Measurements from ENCODE around the gene BRIX1.
"Not testable (repeated sequence)": the region's sequence is repeated elsewhere in the genome, so short reads cannot be mapped to it uniquely, and the experiment has no call there.

BRIX1 gene

GRCh38 chr5:34967540-34967939 is 52.0 kb downstream of the BRIX1 start:
- no peak for DNase-seq (ENCODE audit: low spot score)

DNA sequence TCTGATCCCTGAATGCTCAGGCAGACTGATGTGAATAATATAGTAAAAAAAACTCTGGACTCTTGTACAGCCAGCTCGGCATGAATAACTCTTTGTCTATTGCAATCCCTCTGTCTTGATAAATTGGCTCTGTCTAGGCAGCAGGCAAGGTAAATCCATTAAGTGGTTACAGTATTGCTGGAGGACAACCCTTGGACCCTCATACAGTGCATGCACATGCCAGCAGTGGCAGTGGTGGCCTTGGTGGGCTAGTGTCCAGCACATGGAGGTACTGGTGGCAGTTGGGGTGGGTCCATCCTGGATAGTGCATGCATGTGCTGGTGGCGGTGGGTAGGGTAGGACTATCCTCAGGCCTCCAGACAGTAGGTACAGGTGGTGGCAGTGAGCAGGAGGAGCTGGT is 52.7 kb downstream of the BRIX1 start:
- no peak for DNase-seq (ENCODE audit: low spot score)

- no peak for DNase-seq (ENCODE audit: low spot score)
These were observed 55.0 kb downstream of the BRIX1 start for GRCh38 chr5:34970552-34970951.

DNA sequence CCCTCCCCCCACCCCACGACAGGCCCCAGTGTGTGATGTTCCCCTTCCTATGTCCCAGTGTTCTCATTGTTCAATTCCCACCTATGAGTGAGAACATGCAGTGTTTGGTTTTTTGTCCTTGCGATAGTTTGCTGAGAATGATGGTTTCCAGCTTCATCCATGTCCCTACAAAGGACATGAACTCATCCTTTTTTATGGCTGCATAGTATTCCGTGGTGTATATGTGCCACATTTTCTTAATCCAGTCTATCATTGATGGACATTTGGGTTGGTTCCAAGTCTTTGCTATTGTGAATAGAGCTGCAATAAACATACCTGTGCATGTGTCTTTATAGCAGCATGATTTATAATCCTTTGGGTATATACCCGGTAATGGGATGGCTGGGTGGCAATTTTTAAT is 56.1 kb downstream of the BRIX1 start:
- not testable (repeated sequence) for DNase-seq (ENCODE audit: low spot score)

Measured in hematopoietic multipotent progenitor cell treated with erythropoietin and hydrocortisone succinate and interleukin-3 and kit ligand, for 17 days (in vitro differentiated cells).